Kidney epithelial cell (primary cell): ENCODE data around the gene SFMBT2. TPM values are rescaled to one million over a fixed set of nuclear protein-coding genes. Genes with fewer than 3 reads are reported as not detected.
"Not testable (repeated sequence)": the region's sequence is repeated elsewhere in the genome, so short reads cannot be mapped to it uniquely, and the experiment has no call there.

ENCODE experiments used
- DNase-seq: peaks from one replicate; pipeline ENCODE4 v3.0.0-alpha.2; 2010; ENCODE audit warnings: low read depth
- H3K27me3 ChIP-seq: 2 replicates; pipeline ENCODE4 v1.6.0; 2011; ENCODE audit warnings: low read length; ENCODE audit not compliant: control insufficient read depth, insufficient read depth
- H3K36me3 ChIP-seq: 2 replicates; pipeline ENCODE4 v1.5.1; 2011; ENCODE audit warnings: low read length; ENCODE audit not compliant: control insufficient read depth, insufficient read depth
- H3K4me3 ChIP-seq: 2 replicates; pipeline ENCODE4 v1.5.1; 2011; ENCODE audit warnings: low read depth, mild to moderate bottlenecking, control low read depth, low read length
- CTCF ChIP-seq: IDR thresholded peaks from 2 replicates; pipeline ENCODE4 v1.5.1; 2011; ENCODE audit warnings: mild to moderate bottlenecking, moderate library complexity, low read length, control low read depth, inconsistent platforms; ENCODE audit not compliant: insufficient read depth, poor library complexity, severe bottlenecking
- total RNA-seq: library from RNA; depleted of rRNA; stranded (reverse); fragments of >200 nt; gene quantifications from 2 replicates; pipeline ENCODE4 v1.2.3, GENCODE V29; 2015

SFMBT2 gene
- total RNA-seq, 1 donor from 2014 or later, result 3.1 TPM

GRCh38 chr10:7218968-7219367, 191.9 kb downstream of the SFMBT2 start:
- DNase-seq, result no peak
- TF ChIP-seq CTCF, result no peak
- Histone ChIP-seq H3K36me3 (no peaks in the 10 kb centered on the region), H3K27me3 (no peaks in the 10 kb centered on the region), H3K4me3 (no peak overlapping the region)

- not testable (repeated sequence) for H3K36me3 ChIP-seq, DNase-seq, H3K4me3 ChIP-seq, H3K27me3 ChIP-seq
Observed at GRCh38 chr10:7212696-7213095, 198.1 kb downstream of the SFMBT2 start.

- no peaks in the 10 kb centered on the region for H3K36me3 ChIP-seq
- DNase-seq, result no peak
- no peaks in the 10 kb centered on the region for H3K27me3 ChIP-seq
- no peak for TF ChIP-seq CTCF
- no peak overlapping the region for H3K4me3 ChIP-seq
Observed at GRCh38 chr10:7211857-7212577, 198.8 kb downstream of the SFMBT2 start.

- Histone ChIP-seq H3K36me3 (no peaks in the 10 kb centered on the region), H3K27me3 (no peaks in the 10 kb centered on the region), H3K4me3 (no peak overlapping the region)
- TF ChIP-seq CTCF, result no peak
- no peak for DNase-seq
Observed at GRCh38 chr10:7210516-7210915, 200.3 kb downstream of the SFMBT2 start.

GRCh38 chr10:7209458-7209857, 201.4 kb downstream of the SFMBT2 start:
- no peaks in the 10 kb centered on the region for H3K36me3 ChIP-seq
- no peak for TF ChIP-seq CTCF

GRCh38 chr10:7206412-7207100, 204.3 kb downstream of the SFMBT2 start:
- Histone ChIP-seq H3K36me3 (no peaks in the 10 kb centered on the region), H3K27me3 (no peaks in the 10 kb centered on the region), H3K4me3 (no peak overlapping the region)
- DNase-seq, result no peak
- TF ChIP-seq CTCF, result no peak

More at GRCh38 chr10:7209458-7209857, 201.4 kb downstream of the SFMBT2 start:
- no peak for DNase-seq
- Histone ChIP-seq H3K4me3 (no peak overlapping the region), H3K27me3 (no peaks in the 10 kb centered on the region)
